GM18951 (cell line): ENCODE measurements around the gene PEX11A.

Source experiments
- POLR2A ChIP-seq: IDR thresholded peaks from 4 replicates; pipeline ENCODE4 v1.6.1; 2011; ENCODE audit warnings: mild to moderate bottlenecking; ENCODE audit not compliant: insufficient read length, insufficient read depth; ENCODE audit errors: extremely low read depth
- in situ Hi-C: fragments of 300-500 bp; cut with MboI; formaldehyde crosslinking; loops from one replicate; pipeline ENCODE4 v1.12.0; 2022; ENCODE audit warnings: low sequenced_read_pairs, mixed read lengths, inconsistent platforms; ENCODE audit not compliant: unreplicated experiment

PEX11A gene

DNA sequence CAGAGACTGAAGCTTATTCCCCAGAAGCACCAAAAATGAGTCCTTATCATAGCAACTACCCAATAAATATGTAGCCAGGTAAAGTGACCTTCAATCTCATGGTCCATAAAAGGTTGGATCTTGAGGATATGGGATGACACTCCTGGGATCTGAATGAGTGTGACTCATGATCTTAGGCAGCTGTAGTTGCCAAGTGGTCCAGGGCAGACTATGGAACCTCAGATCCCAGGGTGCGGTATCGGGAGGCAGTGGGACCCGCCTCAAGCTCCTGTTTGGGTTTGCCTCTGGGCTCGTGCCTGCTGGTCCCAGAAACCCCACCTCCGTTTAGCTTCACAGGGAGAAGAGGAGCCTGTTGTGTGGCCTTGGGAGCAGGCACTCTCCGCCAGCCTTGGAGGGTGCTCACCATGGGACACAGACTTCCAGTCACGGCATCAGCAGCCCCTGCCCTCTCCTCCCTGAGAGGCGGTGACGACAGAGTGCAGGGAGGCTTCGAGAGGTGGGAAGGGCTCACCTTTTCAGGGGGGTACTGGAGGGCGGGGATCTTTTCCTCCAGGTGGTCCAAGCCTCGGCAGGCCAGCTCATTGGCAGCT lies 19.5 kb downstream of the PEX11A start:
- in situ Hi-C loops: no loop called here
- TF ChIP-seq POLR2A: no peak

- in situ Hi-C loops: no loop called here
- TF ChIP-seq POLR2A: no peak
These were observed 20.6 kb downstream of the PEX11A start for GRCh38 chr15:89669941-89670340.

GRCh38 chr15:89669309-89669865 lies 21.2 kb downstream of the PEX11A start:
- in situ Hi-C loops: no loop called here

GRCh38 chr15:89668171-89668570 lies 22.4 kb downstream of the PEX11A start:
- in situ Hi-C loops: no loop called here
- TF ChIP-seq POLR2A: no peak

More at GRCh38 chr15:89669309-89669865, 21.2 kb downstream of the PEX11A start:
- TF ChIP-seq POLR2A: no peak

GRCh38 chr15:89667706-89667960 lies 22.9 kb downstream of the PEX11A start:
- in situ Hi-C loops: no loop called here
- no peak for TF ChIP-seq POLR2A

DNA sequence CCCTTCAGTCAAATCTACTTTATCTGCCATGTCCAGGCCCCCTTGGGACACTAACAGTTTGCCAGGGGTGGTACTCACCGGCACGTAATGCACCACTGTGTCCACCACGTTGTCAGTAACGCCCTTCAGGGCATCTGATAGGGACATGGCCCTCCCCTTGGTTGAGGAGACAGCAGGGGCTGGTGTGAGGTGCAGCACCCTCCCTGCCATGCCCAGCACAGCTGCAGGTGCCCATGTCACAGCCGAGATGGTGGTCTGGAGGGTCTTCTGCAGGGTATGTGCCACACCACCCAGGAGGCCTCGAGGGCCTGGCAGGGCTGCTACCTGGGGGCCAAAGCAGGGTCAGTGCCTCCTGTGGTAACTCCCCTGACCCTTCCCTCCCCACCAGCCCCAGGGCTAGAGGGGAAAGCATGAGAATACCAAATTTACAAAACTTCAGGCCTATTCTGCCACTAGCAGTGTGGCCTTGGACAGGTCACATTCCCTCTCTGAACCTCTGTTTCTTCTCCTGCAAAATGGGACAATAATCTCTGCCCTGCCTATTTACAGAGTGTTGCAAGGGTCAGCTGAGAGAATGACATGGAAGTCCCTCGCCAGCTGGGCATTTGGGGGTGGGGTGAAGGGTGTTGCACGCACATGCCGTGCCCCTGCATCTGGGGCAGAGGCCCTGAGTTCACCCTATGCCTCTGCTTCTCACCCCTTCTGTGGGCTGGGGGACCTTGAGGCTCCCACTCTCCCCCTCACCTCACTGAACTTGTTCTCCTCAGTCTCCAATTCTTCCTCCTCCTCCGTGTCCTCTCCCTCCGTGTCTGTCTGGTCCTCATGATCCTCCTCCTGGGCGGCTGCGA lies 23.5 kb downstream of the PEX11A start:
- in situ Hi-C loops: no loop called here
- no peak for TF ChIP-seq POLR2A

DNA sequence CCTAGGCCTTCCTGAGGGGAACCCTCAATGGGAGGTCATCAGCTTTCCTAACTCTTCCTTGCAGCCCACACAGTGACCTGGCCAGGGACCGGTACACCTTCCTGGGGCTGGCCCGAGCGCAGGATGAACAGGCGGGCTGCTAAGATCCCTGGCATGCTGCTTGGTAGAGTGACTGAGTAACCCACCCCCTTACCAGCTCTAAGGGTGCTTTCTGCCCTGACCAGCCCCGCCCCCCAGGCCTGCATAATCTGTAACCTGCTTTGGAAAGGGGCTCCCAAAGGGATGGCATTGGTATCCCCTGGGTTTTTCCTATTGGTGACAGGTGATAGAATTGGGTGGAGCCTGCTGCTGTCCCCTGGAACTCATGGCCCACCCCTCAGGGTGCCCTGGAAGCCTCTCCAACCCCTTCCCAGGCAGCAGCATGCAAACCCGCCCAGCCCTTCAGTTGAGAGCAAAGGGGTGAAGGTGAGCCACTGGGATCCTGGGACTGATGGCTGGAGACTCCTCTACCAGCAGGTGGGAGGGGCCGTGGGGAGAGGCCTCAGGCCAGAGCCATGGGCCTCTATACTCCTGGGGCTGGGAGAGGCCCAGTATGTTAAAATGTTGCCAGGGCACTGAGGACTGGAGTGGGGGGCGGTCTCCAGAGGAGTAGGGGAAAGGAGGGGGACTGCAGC lies 24.2 kb downstream of the PEX11A start:
- no peak for TF ChIP-seq POLR2A
- in situ Hi-C loops: no loop called here

GRCh38 chr15:89665449-89666181 lies 24.9 kb downstream of the PEX11A start:
- in situ Hi-C loops: no loop called here
- no peak for TF ChIP-seq POLR2A

DNA sequence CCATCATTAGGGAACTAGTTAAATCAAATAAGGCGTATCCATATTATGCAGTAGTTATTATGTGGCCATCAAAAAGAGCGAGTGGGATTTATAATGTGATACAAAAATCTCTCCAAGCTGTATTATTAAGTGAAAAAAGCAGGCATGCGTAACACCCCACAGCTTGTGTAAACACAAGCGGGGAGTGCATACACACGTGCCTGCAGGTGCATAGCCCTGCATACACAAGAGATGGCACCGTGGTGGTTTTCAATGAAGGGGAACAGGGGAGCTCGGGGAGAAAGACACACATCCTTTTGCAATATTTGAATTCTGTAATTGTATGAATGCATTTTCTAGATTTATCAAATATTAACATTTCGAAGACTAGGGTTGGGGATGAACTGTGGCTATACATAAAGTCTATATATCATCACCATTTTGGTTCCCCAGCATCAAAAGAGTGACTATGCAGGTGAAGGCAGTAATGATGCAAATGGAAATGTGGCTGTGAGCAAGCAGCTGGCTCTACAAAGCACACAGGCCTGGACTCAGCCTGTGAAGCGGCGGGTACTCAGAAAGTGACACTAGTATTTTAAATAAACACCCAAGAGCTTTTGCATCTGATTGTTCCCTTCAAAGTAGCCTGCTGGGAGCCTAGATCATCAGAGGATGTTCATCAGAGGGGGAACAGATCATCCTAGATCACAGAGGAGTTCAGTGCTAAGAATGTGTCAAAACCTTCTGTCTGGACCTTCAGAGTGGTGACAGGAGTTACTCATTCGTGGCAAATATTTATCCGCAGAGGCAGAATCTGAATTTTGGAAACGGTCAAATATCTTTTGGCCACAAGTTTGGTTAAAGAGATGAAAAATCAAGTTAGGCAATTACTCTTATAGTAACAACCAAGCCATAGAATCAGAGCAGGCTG lies 25.9 kb downstream of the PEX11A start:
- in situ Hi-C loops: no loop called here
- TF ChIP-seq POLR2A: no peak

GRCh38 chr15:89662893-89663626 lies 27.5 kb downstream of the PEX11A start:
- no peak for TF ChIP-seq POLR2A

GRCh38 chr15:89660556-89660955 lies 30.0 kb downstream of the PEX11A start:
- in situ Hi-C loops: no loop called here

More at GRCh38 chr15:89662893-89663626, 27.5 kb downstream of the PEX11A start:
- in situ Hi-C loops: no loop called here

More at GRCh38 chr15:89660556-89660955, 30.0 kb downstream of the PEX11A start:
- TF ChIP-seq POLR2A: no peak
